ENCODE measurements around the gene PRM3.

- TF ChIP-seq, protein P1, sequence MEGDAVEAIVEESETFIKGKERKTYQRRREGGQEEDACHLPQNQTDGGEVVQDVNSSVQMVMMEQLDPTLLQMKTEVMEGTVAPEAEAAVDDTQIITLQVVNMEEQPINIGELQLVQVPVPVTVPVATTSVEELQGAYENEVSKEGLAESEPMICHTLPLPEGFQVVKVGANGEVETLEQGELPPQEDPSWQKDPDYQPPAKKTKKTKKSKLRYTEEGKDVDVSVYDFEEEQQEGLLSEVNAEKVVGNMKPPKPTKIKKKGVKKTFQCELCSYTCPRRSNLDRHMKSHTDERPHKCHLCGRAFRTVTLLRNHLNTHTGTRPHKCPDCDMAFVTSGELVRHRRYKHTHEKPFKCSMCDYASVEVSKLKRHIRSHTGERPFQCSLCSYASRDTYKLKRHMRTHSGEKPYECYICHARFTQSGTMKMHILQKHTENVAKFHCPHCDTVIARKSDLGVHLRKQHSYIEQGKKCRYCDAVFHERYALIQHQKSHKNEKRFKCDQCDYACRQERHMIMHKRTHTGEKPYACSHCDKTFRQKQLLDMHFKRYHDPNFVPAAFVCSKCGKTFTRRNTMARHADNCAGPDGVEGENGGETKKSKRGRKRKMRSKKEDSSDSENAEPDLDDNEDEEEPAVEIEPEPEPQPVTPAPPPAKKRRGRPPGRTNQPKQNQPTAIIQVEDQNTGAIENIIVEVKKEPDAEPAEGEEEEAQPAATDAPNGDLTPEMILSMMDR (IDR thresholded peaks at IDR 0.05; ENCODE audit: low read depth, low read length, missing input control), result no peak
- no peak for TF ChIP-seq REST (IDR thresholded peaks at IDR 0.05)
- TF ChIP-seq, protein P2, sequence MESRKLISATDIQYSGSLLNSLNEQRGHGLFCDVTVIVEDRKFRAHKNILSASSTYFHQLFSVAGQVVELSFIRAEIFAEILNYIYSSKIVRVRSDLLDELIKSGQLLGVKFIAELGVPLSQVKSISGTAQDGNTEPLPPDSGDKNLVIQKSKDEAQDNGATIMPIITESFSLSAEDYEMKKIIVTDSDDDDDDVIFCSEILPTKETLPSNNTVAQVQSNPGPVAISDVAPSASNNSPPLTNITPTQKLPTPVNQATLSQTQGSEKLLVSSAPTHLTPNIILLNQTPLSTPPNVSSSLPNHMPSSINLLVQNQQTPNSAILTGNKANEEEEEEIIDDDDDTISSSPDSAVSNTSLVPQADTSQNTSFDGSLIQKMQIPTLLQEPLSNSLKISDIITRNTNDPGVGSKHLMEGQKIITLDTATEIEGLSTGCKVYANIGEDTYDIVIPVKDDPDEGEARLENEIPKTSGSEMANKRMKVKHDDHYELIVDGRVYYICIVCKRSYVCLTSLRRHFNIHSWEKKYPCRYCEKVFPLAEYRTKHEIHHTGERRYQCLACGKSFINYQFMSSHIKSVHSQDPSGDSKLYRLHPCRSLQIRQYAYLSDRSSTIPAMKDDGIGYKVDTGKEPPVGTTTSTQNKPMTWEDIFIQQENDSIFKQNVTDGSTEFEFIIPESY (IDR thresholded peaks at IDR 0.05), result no peak
- no peak for TF ChIP-seq GABPA (IDR thresholded peaks at IDR 0.05 in 1 of 2, conservative IDR thresholded peaks at IDR 0.05 in 1 of 2)
- no peak for TF ChIP-seq ATF3 (IDR thresholded peaks at IDR 0.05)
- TF ChIP-seq JUND (IDR thresholded peaks at IDR 0.05), result no peak
- no peak for TF ChIP-seq YY1 (IDR thresholded peaks at IDR 0.05)
- TF ChIP-seq TAF1 (conservative IDR thresholded peaks at IDR 0.05), result no peak
Measured at GRCh38 chr16:11224894-11225676, 48.3 kb downstream of the PRM3 start.
